KOPT-K1 (cell line): Measurements from ENCODE around the gene ATP1A3.
"Not testable (repeated sequence)": the region's sequence is repeated elsewhere in the genome, so short reads cannot be mapped to it uniquely, and the experiment has no call there.

Experiments used
- H3K27ac ChIP-seq: fragments of 200-600 bp; sonication (generic); 2 replicates; pipeline ENCODE4 v1.5.1; 2016; ENCODE audit warnings: antibody characterized with exemption, mild to moderate bottlenecking, low read depth, low read length; ENCODE audit not compliant: poor library complexity, severe bottlenecking
- H3K36me3 ChIP-seq: fragments of 200-600 bp; sonication (generic); 2 replicates; pipeline ENCODE4 v1.5.1; 2017; ENCODE audit warnings: antibody characterized with exemption, mild to moderate bottlenecking, low read length, moderate library complexity; ENCODE audit not compliant: insufficient read depth
- H3K9me3 ChIP-seq: fragments of 200-600 bp; sonication (generic); 2 replicates; pipeline ENCODE4 v1.5.1; 2017; ENCODE audit warnings: antibody characterized with exemption, low read length, mild to moderate bottlenecking; ENCODE audit not compliant: insufficient read depth, poor library complexity, severe bottlenecking

ATP1A3 gene

DNA sequence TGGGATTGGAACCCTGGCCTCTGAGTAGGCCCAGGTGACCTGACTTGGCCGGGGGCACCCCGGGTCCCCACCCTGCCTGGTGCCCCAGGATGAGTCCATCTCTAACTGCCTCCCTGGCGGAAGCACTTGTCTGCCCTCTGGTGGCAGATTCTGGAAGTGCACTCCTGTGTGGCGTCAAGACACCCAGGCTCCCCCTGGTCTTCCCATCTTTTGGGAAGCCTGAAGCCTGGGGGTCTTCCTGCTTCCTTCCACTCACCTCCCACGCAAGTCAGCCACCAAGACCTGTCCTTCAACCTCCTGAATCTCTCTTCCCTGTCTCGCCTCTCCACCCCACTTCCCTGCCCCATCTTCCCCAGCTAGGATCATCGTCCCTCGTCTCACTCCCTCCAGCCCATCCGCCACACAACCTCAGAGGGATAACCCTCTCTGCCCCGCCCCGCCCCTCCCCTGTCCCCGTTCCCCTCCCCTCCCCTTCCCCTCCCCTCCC, 42.3 kb downstream of the ATP1A3 start:
- H3K27ac ChIP-seq: no peak overlapping the region
- H3K9me3 ChIP-seq: no peaks in the 10 kb centered on the region

DNA sequence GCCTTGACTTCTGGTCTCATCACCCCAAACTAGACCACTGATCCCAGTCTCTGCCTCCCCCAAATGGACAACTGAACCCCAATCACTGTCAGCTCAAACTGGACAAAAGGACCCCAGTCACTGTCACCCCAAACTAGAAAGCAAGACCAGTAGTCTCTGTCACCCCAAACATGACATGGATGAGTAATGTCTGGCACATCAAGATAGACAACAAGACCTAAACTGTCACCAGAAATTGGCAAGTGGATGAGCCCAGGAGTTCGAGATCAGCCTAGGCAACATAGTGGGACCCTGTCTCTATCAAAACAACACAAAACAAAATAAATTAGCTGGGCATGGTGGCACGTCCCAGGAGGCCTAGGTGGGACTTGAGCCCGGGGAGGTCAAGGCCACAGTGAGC, 46.9 kb downstream of the ATP1A3 start:
- no peaks in the 10 kb centered on the region for H3K36me3 ChIP-seq
- H3K27ac ChIP-seq: no peak overlapping the region
- no peaks in the 10 kb centered on the region for H3K9me3 ChIP-seq

More for the DNA sequence above, 42.3 kb downstream of the ATP1A3 start:
- H3K36me3 ChIP-seq: no peaks in the 10 kb centered on the region

DNA sequence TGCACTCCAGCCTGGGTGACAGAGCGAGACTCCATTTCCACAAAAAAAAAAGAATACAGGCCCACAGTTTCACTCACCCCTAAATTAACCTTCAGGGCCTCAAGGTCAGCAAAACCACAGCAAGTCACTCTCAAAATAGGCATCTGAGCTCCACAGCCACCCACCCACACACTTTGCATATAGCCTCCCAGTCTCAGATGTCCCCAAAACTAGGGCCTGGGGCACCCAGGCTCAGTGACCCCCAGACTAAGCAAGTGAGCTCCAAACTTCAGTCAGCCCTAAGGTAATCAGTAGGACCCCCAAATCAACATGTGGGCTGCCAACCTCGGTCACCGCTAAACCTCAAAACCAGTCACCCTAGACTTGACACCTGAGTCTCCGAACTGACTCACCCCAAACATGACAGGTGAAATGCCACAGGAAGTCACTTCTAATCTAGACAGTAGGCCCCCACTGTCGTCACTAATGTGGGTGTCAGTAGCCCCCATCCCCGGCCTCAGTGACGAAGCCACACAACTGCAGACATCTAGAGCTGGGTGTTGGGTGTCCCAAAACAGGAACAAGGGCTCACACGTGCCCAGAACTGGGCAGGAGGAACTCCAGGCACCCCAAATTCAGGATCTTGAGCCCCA, 48.8 kb downstream of the ATP1A3 start:
- Histone ChIP-seq H3K9me3 (no peaks in the 10 kb centered on the region), H3K36me3 (no peaks in the 10 kb centered on the region), H3K27ac (peak overlapping the region; percentile 5)

DNA sequence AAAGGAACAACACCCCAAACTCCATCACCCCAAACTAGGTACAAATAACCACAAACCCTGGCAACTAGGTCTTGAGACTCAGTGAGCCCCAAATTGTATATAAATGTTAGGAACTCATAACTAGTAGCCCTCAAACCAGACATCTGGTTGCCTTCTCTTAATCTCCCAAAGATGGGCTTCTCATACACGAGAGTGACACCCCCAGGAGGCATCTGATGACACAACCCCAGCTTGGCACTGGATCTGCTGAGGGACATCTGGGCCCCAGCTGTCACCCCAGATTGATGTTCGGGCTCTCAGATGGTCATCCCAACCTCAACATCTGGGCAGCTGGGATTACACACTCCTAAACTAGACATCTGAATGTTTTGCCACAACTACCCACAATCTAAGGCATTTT, 49.7 kb downstream of the ATP1A3 start:
- Histone ChIP-seq H3K9me3 (no peaks in the 10 kb centered on the region), H3K27ac (no peak overlapping the region), H3K36me3 (no peaks in the 10 kb centered on the region)

GRCh38 chr19:41941410-41942202, 52.4 kb downstream of the ATP1A3 start:
- no peaks in the 10 kb centered on the region for H3K36me3 ChIP-seq
- H3K27ac ChIP-seq: no peak overlapping the region
- no peaks in the 10 kb centered on the region for H3K9me3 ChIP-seq

- no peak overlapping the region for H3K27ac ChIP-seq
- no peaks in the 10 kb centered on the region for H3K36me3 ChIP-seq
- no peaks in the 10 kb centered on the region for H3K9me3 ChIP-seq
Measured at GRCh38 chr19:41940731-41941409, 53.2 kb downstream of the ATP1A3 start.

DNA sequence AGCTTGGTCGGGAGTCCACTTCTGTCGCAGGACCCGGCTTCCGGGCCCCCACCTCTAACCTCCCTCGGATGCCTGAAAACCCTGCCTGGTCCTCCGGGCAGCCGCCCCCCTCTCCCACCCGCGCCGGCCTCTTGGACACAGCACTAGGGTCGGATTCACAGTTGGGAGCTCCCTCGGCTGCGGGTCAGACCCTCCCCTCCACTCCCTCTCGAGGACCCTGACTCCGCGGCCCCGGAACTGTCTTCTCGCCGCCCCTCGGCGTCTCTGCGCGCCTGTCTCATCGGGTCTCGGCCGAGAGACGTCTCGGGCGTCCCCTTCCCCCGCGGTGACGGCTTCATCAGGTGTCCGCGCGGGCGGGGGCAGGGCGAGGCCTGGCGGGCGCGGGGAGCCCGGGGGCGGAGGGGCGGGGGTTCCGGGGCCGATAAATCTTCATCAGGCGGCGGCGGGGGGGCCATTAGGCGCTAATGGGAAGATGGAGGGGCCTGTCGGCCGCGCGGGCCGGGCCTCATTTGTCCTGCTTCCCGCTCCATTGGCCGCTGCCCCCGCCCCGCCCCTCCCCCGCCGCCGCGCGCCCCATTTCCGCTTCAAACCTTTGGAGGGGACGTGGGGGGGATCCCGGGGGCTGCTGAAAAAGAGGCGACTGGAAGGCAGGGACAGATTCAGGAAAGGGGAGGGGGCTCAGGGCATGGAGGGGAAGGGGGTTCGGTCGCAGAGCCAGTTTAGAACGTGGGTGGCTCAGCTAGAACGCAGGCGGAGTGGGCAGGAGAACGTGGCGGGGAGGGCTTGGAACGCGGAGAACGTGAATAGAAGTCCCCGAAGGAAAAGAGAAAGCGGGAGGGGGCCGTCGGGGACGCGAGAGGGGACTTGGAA, 53.9 kb downstream of the ATP1A3 start:
- H3K27ac ChIP-seq: no peak overlapping the region
- H3K9me3 ChIP-seq: no peaks in the 10 kb centered on the region
- no peaks in the 10 kb centered on the region for H3K36me3 ChIP-seq

DNA sequence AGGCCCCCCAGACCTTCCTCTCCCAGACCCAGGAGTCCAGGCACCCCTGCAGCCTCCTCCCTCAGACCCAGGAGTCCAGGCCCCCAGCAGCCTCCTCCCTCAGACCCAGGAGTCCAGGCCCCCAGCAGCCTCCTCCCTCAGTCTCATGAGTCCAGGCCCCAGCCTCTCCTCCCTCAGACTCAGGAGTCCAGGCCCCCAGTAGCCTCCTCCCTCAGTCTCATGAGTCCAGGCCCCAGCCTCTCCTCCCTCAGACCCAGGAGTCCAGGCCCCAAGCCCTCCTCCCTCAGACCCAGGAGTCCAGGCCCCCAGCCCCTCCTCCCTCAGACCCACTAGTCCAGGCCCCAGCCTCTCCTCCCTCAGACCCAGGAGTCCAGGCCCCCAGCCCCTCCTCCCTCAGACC, 54.8 kb downstream of the ATP1A3 start:
- H3K9me3 ChIP-seq, H3K36me3 ChIP-seq, H3K27ac ChIP-seq: not testable (repeated sequence)

GRCh38 chr19:41937525-41938468, 56.2 kb downstream of the ATP1A3 start:
- Histone ChIP-seq H3K27ac (no peak overlapping the region), H3K9me3 (no peaks in the 10 kb centered on the region), H3K36me3 (no peaks in the 10 kb centered on the region)

GRCh38 chr19:41936961-41937360, 57.1 kb downstream of the ATP1A3 start:
- Histone ChIP-seq H3K9me3 (no peaks in the 10 kb centered on the region), H3K36me3 (no peaks in the 10 kb centered on the region), H3K27ac (no peak overlapping the region)

DNA sequence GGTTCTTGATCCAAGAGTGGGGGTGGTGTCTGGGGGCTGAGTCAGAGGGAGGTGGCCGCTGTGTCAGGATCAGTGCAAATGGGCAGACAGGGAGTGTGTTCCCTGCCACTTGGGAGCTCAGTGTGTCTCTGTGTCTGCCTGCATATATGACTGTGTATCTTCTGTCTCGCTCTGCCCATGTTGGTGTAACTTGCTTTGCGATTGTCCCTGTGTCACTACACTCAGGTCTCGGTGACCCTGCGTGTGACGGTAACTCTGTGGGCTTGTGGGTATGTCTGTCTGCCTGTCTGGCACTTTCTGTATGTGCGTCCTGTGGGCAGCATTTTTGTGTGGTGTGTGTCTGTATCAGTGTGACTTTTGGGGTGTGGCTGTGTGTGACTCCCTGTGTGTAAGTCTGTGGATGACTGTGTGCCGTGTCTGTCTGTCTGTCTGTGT, 57.6 kb downstream of the ATP1A3 start:
- H3K36me3 ChIP-seq: no peaks in the 10 kb centered on the region
- H3K27ac ChIP-seq: no peak overlapping the region
- H3K9me3 ChIP-seq: no peaks in the 10 kb centered on the region

- Histone ChIP-seq H3K36me3 (no peaks in the 10 kb centered on the region), H3K27ac (no peak overlapping the region), H3K9me3 (no peaks in the 10 kb centered on the region)
Measured at GRCh38 chr19:41935760-41936415, 58.1 kb downstream of the ATP1A3 start.

- Histone ChIP-seq H3K36me3 (no peaks in the 10 kb centered on the region), H3K27ac (no peak overlapping the region), H3K9me3 (no peaks in the 10 kb centered on the region)
Measured at GRCh38 chr19:41934849-41935374, 59.1 kb downstream of the ATP1A3 start.
